Left lung (tissue), 10 donors: ENCODE measurements around the gene ZNF511. TPM values are rescaled to one million over a fixed set of nuclear protein-coding genes. Genes with fewer than 3 reads are reported as not detected.

Experiments used
- ATAC-seq: fragments of 200-7000 bp; cut with Tn5 transposase; one replicate; pipeline ENCODE4 v1.9.1; 2020; ENCODE audit warnings: moderate library complexity
- DNase-seq, 4 donors: peaks; one replicate each; pipeline ENCODE4 v3.0.0-alpha.2; 2013 to 2020
- H3K27ac ChIP-seq, 2 donors: fragments of 200-600 bp; sonication (generic) in 1 of 2; one replicate each; pipeline versions ENCODE4 v1.5.0 to v1.8.0; 2020 to 2021
- H3K27me3 ChIP-seq, 2 donors: fragments of 200-600 bp; sonication (generic) in 1 of 2; one replicate each; pipeline versions ENCODE4 v1.5.0 to v1.8.0; 2020 to 2021
- H3K36me3 ChIP-seq, 2 donors: fragments of 200-600 bp; sonication (generic) in 1 of 2; one replicate each; pipeline versions ENCODE4 v1.5.0 to v1.8.0; 2020 to 2021
- H3K4me1 ChIP-seq, 2 donors: fragments of 200-600 bp; one replicate each; pipeline ENCODE4 v1.8.0; 2021
- H3K4me3 ChIP-seq, 2 donors: fragments of 200-600 bp; sonication (generic) in 1 of 2; one replicate each; pipeline versions ENCODE4 v1.5.0 to v1.8.0; 2020 to 2021; ENCODE audit warnings: mild to moderate bottlenecking in 1 of 2
- H3K9me3 ChIP-seq, 2 donors: fragments of 200-600 bp; sonication (generic) in 1 of 2; one replicate each; pipeline versions ENCODE4 v1.5.0 to v1.8.0; 2020 to 2021
- intact Hi-C, 2 donors: fragments of 100-400 bp; cut with DNase I; formaldehyde crosslinking; loops; one replicate each; pipeline versions ENCODE4 v1.11.2 to v1.14.2; 2022
- polyA plus RNA-seq, 6 donors: library from polyadenylated mRNA; unstranded; fragments of 120-200 nt; gene quantifications; one replicate each; pipeline ENCODE4 v1.2.1, GENCODE V29; 2013; ENCODE audit not compliant: insufficient read length in 6 of 6
- total RNA-seq, 2 donors: library from RNA; stranded (reverse); fragmentation: NEBNext Ultra II Directional; extraction: Animal tissue kit (Norgen Biotek cat#: 25700); gene quantifications; one replicate each; pipeline ENCODE4 v1.2.1, GENCODE V29; 2021
- TF ChIP-seq, protein P1 (sequence below), 2 donors: fragments of 200-600 bp; sonication (generic) in 1 of 2; IDR thresholded peaks; one replicate each; pipeline versions ENCODE4 v1.5.0 to v1.8.0; 2021; ENCODE audit warnings: antibody characterized with exemption in 2 of 2
- donor health status: DM: no; HTN: yes; CAD: no.
- donor health status: DM: no; HTN: no; CAD: no.

Gene ZNF511
- total and polyA plus RNA-seq, 8 donors: 34.3 to 48.5 (median 42.3) TPM

- Histone ChIP-seq H3K27ac (peak overlapping the region; percentile 59 to 96), H3K27me3 (peaks cover 11 to 30% of the 10 kb centered on the region in 2 donors), H3K4me1 (peaks cover 5 to 61% of the 10 kb centered on the region in 2 donors), H3K4me3 (peak overlapping the region in 1 of 2 donors; percentile 28), H3K36me3 (peaks cover 0 to 62% of the 10 kb centered on the region in 2 donors), H3K9me3 (no peaks in the 10 kb centered on the region)
- DNase-seq (no peak), ATAC-seq (no peak)
- intact Hi-C loops: no loop called here
- TF ChIP-seq, protein P1, sequence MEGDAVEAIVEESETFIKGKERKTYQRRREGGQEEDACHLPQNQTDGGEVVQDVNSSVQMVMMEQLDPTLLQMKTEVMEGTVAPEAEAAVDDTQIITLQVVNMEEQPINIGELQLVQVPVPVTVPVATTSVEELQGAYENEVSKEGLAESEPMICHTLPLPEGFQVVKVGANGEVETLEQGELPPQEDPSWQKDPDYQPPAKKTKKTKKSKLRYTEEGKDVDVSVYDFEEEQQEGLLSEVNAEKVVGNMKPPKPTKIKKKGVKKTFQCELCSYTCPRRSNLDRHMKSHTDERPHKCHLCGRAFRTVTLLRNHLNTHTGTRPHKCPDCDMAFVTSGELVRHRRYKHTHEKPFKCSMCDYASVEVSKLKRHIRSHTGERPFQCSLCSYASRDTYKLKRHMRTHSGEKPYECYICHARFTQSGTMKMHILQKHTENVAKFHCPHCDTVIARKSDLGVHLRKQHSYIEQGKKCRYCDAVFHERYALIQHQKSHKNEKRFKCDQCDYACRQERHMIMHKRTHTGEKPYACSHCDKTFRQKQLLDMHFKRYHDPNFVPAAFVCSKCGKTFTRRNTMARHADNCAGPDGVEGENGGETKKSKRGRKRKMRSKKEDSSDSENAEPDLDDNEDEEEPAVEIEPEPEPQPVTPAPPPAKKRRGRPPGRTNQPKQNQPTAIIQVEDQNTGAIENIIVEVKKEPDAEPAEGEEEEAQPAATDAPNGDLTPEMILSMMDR (IDR thresholded peaks at IDR 0.05): no peak
Measured at GRCh38 chr10:133279326-133280226, 29.1 kb upstream of the ZNF511 start.

DNA sequence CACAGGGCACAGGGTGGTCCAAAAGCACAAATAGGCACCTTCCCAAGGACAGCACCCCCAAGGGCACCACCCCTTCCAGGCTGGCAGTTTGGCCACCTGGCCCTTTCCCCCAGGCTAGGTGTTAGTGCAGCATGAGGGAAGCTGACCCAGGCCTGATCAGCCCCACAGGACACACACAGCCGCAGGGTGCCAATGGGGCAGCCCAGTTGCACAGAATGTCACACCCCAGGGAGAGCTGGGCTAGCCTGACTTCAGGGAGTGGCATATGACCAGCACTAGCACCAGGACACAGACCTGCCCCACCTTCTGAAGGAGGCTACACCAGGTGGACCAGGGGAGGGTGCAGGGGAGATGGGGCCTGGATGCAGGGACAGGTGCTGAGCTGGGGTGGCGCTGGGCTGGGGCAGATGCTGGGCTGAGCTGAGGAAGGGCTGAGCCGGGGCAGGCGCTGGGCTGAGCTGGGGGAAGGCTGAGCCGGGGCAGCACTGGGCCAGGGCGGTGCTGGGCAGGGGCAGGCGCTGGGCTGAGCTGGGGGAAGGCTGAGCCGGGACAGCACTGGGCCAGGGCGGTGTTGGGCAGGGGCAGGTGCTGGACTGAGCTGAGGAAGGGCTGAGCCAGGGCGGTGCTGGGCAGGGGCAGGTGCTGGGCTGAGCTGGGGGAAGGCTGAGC, 28.2 kb upstream of the ZNF511 start:
- Histone ChIP-seq H3K9me3 (no peaks in the 10 kb centered on the region), H3K36me3 (peaks cover 0 to 72% of the 10 kb centered on the region in 2 donors), H3K27ac (peak overlapping the region in 1 of 2 donors; percentile 96), H3K27me3 (peaks cover 11 to 21% of the 10 kb centered on the region in 2 donors), H3K4me1 (peaks cover 5 to 51% of the 10 kb centered on the region in 2 donors), H3K4me3 (no peak overlapping the region)
- intact Hi-C loops: no loop called here
- TF ChIP-seq, protein P1 (IDR thresholded peaks at IDR 0.05): no peak
- ATAC-seq (no peak), DNase-seq (no peak)

DNA sequence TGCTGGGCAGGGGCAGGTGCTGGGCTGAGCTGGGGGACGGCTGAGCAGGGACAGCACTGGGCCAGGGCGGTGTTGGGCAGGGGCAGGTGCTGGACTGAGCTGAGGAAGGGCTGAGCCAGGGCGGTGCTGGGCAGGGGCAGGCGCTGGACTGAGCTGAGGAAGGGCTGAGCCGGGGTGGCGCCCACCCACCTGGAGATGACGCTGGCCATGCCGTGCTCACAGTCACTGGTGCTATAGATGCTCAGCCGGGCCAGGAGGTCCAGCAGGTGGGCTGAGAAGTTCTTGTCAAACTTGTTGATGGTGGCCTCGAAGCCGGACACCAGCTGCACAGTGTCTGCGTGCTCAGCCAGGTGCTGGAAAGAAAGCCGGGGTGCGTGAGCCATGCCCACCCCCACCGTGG, 27.6 kb upstream of the ZNF511 start:
- no peak overlapping the region for H3K27ac ChIP-seq
- intact Hi-C loops: no loop called here
- H3K4me1 ChIP-seq: peaks cover 5 to 46% of the 10 kb centered on the region in 2 donors
- TF ChIP-seq, protein P1 (IDR thresholded peaks at IDR 0.05): no peak
- ATAC-seq (no peak), DNase-seq (no peak)
- peaks cover 0 to 77% of the 10 kb centered on the region in 2 donors for H3K36me3 ChIP-seq
- H3K4me3 ChIP-seq: no peak overlapping the region
- H3K9me3 ChIP-seq: no peaks in the 10 kb centered on the region
- peaks cover 11 to 15% of the 10 kb centered on the region in 2 donors for H3K27me3 ChIP-seq

- TF ChIP-seq, protein P1 (IDR thresholded peaks at IDR 0.05): no peak
- Histone ChIP-seq H3K27ac (no peak overlapping the region), H3K4me1 (peaks cover 5 to 39% of the 10 kb centered on the region in 2 donors), H3K36me3 (peaks cover 0 to 85% of the 10 kb centered on the region in 2 donors), H3K4me3 (no peak overlapping the region), H3K9me3 (no peaks in the 10 kb centered on the region), H3K27me3 (peaks cover 5 to 8% of the 10 kb centered on the region in 2 donors)
- intact Hi-C loops: no loop called here
- DNase-seq: peak in 1 of 4 donors; percentile 76
- ATAC-seq: no peak
Measured at GRCh38 chr10:133281628-133282372, 26.9 kb upstream of the ZNF511 start.
